ENCODE data around the gene CLEC16A.
A peak's percentile ranks its signal among the peaks of the same experiment; 100 is the strongest.

CLEC16A gene

DNA sequence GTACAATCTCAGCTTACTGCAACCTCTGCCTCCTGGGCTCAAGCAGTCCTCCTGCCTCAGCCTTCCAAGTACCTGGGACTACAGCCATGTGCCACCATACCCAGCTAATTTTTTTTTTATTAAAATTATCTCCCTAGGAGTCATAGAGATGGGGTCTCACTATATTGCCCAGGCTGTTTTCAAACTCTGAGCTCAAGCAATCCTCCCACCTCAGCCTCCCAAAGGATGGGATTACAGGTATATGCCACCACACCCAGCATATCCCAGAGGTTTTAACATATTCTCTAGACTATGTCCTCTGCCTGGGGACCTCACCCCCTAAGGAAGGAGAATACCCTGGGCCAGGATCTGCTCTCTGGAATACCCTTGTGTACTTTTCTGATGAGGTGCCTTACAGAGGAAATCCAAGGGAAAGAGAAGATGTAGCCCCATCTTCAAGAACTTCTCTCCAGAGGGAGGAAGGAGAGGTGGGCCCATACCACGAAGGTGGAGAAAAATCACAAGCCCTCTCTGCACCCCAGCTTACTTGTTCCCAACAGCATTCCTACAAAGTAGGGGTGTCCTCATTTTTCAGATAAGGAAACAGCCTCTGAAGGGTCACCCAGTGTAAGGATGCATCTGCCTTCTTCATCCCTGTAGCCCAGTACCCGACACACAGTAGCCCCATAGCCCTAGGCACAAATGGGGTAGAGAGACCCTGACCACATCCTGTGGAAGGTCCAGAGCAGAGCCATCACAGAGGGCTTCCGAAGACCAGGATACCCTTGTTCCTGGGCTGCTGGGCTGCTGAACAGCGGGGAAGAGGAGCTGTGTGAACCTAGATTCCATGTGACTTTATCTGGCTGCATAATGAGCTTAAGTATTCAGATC lies 160.0 kb downstream of the CLEC16A start:
- DNase-seq = no peak

DNA sequence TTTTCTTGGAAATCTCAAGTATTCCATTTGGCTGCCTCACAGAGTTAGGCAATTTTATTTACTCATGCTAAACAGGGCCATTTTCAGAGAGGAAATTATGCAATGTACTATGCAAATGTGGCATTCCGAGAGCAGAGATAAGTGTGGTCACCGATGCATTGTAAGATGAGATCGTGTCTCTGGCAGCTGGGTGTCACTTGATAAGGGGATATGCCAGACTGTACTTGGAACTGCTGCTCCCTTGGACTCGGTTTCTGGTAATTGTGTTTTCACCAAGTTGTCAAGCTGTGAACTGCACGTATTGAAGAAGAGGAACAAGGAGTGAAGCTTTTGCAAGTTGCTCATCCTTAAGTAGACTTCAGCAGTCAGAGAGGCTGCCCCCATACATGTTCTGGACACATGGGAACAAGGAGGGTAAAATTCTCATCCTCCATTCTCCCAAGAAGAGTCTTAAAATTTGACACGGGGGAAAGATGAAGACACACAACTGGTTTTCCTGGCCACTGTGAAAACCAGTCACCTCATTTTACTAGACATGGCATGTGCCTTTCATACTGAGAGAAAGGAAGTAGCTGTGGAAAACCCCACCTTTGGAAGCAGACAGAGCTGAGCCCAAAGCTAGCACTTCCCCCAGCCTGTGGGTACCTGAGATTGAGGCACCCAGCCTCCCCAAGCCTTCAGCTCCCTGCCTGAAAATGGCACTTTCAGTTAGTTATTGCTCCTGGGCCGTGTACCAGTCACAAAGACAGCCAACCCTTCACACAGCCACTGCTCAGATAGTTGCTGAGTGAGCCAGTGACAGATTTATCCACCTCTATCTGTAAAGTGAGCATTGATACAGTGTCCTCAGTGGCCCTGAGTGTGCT lies 160.9 kb downstream of the CLEC16A start:
- peak; percentile 39 to 50 for DNase-seq

DNA sequence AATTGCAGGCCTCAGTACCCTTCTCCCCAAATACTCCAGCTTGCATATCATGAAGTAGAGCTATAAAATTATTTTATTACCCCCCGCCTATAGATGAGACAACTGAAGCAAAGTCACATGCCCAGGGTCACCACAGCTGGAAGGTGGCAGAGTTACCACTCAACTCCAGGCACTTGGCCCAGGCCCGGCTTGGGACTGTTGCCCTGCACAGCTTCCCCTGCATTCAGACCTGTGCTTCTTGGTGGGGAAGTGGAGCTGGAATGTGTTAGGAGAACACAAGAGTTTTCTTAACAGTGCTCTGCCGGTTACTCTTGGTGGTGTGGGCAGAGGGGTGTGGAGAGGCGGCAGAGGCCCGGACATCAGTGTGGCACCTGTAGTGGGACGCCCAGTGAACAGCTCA lies 162.4 kb downstream of the CLEC16A start:
- DNase-seq = no peak

DNA sequence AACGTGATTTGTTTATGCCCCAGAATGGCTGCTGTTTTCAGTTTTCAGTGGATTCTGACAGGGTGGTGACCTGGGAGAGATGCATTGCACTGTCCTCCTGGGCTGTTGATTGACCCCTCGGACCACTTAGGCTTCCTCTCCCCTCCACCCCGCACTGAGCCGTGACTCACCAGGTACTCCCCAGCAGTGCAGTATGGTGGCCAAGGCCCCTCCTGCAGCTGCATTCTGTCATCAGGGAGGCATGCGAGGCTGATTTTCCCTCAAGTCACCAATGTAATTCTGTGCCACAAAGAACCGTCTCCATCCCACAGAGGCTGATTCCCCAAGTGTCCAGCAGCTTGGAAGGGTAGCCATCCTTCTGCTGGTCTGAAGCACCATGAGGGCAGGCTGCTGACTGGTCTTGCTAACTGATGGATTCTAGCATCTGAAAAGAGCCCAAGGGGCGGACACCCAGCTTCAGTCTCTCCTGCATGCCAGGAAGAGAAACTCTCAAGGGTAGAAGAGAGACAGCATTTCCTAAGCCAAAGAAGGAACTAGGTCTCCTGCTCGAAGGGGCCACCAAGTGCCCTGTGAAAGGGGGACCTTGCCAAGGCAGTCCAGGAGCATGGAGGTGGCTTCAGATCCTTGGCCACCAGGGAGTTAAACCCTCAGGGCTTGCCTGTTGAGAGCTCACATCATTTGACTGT lies 163.6 kb downstream of the CLEC16A start:
- DNase-seq = no peak

DNA sequence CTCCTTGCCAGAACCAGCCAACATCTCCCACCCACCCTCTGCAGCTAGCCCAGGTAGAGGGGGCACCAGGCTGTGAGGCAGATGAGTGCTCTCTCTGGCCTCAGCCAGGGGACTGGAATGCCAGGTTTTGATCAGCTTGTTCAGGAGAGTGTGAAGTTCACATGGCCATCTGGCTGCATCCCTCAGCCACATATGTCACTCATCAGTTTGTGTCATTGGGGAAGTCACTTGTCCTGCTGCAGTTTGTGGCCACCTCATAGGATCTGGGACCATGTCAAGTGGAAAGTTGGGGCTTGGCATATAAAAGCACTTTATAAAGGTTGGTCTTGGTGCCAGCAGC lies 164.1 kb downstream of the CLEC16A start:
- DNase-seq = no peak

DNA sequence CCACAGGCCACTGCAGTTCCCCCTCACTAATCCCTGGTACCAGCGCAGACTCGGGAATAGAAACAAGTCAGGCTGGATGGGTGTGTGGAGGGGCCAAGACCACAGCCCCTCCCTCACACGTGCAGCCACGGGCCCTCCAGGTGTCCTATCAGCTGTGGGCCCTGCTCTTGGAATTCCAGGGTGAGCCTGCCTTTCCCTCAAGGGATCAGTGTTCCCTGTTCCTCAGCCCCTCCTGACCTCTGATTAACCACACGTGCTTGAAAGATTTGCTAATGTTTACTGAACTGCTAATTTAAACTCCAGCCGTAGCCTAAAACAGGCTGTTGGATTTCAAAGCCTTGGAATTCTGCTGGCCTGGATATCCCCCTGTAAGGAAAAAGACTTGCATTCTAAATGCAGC lies 165.2 kb downstream of the CLEC16A start:
- no peak for DNase-seq

DNA sequence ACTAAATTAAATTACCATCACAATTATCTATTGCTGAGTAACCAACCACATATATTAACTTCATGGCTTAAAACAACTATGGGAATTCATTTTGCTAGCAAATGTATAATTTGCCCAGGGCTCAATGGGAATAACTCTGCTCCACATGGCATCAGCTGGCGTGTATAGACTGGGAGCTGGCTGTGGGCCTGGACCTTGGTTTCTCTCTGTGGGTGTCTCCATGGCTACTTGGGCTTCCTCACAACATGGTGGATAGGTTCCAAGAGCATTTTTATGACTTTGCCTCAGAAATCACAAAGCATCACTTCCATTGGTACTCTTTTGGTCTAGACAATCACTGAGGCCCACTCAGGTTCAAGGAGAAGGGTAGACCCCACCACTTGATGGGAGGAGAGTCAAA lies 166.8 kb downstream of the CLEC16A start:
- DNase-seq = no peak

DNA sequence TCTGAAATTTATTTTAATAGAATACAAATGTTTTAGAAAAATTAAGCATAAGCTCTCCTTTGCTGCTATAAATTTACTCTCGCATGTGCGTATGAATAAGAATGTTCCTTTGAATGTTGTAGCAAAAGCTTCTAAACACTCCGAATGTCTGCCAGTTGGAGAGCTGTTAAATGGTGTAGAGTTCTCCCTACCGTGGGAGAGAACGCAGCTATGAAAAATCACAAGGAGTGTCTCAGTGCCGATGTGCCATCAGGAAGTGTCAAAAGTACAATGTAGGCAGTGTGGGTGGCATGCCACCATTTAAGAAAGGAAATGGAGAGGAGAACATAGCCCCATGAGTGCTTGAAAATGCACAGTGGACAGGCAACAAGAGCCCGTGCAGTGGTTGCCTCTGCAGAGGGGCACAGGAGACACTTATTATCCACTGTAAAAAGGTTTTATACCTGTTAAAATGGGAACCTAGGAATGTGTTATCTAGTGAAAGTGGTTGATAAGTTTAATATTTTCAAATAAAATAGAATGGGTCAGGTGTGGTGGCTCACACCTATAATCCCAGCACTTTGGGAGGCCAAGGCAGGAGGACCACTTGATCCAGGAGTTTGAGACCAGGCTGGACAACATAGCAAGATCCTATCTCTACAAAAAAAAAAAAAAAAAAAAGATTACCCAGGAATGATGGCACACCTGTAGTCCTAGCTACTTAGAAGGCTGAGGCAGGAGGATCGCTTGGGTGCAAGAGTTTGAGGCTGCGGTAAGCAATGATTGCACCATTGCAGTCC lies 167.7 kb downstream of the CLEC16A start:
- DNase-seq = no peak

DNA sequence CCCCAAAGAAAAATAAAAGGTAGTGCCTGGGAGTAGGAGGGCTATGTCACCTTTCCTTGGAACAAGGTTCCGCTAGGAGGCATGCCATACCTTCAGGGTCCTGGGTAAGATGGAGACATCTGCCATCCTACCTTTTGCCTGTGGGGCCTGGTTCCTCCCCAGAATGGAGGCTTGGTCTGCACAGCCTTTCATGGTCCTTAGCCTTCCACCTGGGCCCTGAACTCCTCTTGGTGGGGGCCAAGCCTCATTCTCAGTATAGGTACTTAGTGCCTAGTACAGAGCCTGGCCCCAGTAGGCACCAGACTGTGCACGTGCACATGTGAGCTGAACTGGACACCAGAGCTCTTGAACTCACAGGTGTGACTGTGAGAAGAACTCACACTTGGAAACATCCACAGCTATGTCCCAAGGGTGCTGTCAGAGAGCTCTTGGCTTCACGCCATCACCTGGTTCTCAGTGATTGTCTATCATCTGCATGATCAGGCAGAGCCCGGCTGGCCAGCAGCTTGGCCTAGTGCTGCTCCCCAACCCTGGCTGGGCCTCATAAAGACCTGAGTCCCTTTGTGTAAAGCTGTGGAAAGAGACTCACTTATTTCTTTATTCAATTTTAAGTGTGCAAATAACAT lies 168.5 kb downstream of the CLEC16A start:
- DNase-seq = no peak

DNA sequence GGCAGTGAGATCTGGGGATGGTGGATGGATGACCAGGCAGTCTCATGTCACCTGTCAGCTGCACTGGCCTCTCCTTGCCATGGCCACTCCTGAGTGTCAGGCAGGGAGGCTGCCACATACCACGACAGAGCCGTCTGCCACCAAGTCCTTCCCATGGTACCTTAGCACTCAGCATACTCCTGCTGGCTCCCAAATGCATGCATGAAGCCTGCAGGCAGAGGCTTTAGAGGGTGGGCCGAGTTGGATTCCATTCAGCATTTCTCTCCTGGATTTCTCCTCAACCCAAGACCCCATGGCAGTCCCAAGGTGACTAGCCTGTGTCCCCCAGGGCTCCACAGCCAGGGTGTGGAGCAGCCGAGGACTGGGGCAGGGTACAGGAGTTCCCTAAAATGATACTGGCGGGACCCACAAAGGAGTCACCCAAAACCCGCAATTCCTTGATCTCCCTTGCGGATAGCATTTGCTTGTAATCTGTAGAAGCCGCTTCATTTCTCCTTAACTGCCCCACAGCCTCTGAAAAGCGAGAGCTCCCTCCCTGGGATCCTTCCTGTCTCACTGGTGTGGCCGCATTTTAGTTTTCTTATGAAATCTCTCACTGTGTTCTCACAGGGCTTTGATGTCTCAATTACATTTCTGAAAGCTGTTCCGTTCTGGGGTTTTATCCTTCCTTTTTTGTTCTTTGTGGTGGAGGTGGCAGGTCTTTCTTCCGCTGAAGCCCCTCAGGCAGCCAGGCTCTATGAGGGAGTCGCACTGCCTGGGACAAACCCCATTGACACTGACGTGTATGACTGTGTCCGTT lies 170.2 kb downstream of the CLEC16A start:
- DNase-seq = peak in 1 of 2 donors; percentile 43

DNA sequence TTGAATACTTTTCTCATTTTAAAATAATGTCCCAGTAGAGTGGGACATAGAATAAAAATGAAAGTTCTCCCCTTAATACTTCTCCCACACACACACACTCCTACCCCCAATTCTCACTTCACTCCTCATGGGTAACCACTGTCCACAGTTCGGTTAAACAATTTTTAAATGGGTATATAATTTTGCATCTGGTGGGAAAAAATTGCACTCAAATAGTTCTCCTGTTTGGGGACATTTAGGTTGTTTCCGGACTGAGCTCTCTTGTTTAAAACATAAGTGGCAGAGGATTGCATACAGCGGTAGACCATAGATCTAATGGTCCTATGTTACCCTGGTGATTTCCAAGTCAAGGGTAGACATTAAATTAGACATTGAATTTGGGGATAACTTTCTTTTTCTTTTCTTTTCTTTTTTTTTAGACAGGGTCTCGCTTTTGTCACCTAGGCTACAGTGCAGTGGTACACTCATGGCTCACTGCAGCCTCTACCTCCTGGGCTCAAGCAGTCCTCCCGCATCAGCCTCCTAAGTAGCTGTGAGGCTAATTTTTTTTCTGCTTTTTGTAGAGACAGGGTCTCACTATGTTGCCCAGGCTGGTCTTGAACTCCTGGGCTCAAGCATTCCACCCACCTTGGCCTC lies 173.3 kb downstream of the CLEC16A start:
- DNase-seq = no peak

DNA sequence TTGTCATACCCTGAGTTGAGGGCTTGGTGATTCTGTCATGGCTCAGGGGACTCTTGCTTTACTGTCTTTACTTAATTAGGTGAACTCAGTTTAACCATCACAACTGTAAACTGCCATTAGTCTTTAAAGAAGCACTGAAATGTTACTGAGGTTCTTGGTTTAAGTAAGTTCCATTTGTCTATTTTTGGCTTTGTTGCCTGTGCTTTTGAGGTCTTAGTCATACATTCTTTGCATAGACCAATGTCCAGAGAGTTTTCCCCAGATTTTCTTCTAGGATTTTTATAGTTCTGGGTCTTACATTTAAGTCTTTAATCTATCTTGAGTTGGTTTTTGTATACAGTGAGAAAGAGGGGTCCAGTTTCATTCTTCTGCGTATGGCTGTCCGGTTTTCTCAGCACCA lies 174.1 kb downstream of the CLEC16A start:
- DNase-seq = no peak

DNA sequence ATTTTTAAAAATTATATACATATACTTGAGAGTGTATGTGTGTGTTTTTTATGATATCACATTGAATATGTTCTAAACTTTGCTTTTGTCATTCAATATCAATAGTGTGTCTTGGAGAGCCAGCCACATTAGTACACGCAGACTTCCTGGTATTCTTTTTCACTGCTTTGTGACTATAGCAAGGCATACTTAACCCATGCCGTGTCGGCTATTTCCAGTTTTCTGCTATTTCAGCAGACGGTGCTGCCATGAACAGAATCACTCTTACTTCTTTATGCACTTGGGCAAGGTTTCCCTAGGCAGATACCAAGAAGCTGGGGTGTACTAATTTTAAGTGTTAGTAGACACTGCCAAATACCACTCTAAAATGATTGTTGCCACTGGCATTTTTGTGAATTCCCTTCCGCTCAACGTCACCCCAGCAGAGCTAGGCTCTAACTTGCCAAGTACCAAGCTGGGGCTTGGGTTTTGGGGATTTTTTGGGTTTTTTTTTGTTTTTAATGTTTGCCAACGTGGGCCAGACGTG lies 176.8 kb downstream of the CLEC16A start:
- no peak for DNase-seq

DNA sequence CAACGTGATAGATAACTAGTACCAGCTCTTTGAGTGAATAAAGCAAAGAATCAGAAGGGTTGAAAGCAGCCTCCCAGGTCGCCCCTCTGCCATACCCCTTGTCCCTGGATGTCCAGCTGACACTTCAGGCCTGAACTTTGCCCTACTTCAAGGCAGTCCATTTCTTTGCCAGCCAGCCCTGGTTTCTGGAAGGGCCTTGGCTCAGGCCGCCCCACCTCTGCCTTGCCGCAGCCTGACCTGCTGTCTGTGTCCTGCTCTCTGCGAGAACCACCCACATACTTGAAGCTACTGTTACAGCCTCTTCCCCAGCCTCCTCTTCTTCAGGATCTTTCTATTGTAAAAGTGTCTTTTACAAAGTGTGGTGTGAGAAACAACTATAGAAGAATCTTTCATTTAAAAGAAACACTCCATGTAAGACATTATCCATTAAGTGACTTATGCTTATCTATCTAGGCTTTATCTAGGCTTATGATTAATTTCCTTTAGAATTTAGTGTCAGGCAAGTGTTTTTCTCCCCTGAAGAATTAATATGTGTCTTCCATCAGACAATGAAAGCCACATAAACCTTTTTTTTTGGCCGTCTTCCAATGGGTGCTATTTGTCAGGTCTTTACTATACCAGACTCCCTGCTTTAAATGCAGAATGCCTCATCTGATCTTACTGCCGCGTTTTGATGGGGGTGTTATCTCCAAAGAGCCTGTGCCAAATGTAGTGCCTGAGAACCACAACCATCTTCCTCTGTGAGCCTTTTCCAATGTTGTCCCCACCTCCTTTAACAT lies 177.7 kb downstream of the CLEC16A start:
- no peak for DNase-seq

DNA sequence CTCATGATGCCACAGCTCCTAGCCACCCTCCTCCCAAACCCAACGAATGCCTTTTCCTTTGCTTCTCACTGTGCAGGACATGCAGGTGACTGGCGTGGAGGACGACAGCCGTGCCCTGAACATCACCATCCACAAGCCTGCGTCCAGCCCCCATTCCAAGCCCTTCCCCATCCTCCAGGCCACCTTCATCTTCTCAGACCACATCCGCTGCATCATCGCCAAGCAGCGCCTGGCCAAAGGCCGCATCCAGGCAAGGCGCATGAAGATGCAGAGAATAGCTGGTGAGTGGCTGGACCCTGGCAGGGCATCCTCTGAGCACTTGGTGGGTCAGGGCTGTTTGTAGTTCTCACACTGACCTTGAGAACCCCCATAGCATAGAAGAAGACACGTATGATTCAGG lies 179.3 kb downstream of the CLEC16A start:
- DNase-seq = no peak

DNA sequence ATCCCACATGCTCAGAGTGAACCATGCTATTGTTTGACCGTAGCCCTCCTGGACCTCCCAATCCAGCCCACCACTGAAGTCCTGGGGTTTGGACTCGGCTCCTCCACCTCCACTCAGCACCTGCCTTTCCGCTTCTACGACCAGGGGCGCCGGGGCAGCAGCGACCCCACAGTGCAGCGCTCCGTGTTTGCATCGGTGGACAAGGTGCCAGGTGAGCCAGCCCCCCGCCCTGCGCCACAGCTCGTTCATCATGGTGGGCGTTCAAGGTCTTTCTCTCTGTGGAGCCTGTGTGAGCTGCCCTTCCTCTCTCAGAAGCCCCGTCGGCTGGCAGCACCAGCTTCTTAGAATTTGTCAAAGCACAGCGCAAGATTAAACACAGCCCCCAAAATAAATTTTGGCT lies 181.6 kb downstream of the CLEC16A start:
- DNase-seq = no peak

DNA sequence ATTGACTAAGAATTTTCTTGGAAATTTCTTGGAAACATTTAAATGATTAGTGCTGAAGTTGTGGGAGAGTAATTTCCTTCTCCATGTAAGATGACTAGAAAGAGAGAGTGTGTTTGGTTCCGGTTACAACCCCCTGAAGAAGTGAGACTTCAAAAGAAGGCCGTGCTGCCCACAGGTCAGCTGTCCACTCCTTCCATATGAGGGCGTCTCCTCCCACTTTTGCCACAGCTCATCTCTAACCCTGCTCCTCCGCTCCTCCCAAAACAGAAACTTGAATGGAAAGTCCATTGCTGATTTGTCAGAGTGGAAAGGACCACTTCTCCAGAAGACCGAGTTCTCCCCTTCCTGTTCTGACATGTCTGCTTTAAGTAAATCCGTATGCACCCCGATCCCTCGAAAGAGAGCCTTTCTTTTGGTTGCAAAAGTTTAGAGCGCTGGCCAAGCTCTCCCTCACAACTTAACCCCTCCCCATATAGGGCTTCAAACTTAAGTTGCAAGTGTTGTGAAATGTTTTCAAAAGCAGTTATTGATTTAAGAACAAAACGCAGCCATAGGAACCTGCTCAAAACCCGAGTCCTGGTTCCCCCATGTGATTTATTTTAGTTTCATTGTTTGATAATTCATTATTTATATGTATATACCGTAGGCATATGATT lies 182.2 kb downstream of the CLEC16A start:
- DNase-seq = no peak

DNA sequence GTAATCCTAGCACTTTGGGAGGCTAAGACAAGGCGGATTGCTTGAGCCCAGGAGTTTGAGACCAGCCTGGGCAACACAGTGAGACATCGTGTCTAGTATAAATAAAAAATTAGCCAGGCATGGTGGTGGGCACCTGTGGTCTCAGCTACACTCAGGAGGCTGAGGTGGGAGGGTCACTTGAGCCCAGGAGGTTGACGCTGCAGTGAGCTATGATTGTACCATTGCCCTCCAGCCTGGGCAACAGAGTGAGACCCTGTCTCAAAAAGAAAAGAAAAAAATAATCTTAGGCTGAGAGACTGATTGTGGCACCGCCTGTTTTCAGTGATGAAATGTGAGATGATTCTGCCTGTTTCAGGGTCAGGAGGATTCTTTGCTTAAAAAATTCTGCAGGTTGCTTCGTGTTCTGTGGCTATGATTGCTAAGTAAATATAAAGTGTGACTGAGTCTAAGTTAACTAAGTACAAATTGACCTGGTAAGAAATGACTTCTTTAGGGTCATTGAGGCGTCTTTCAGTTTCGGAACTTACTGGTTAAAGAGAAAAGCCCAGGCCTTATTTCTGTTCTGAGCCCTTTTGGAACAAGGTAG lies 183.3 kb downstream of the CLEC16A start:
- DNase-seq = no peak
